ENCODE results near the gene POLR1A. TPM values are rescaled to one million over a fixed set of nuclear protein-coding genes. Genes with fewer than 3 reads are reported as not detected.

The POLR1A gene
- total RNA-seq, 1 donor from 2014 or later = 17.2 TPM

GRCh38 chr2:86006524-86006923 lies 99.2 kb downstream of the POLR1A start:
- Histone ChIP-seq H3K4me1 (peaks cover 6% of the 10 kb centered on the region), H3K4me3 (no peak overlapping the region), H3K36me3 (no peaks in the 10 kb centered on the region), H3K9me3 (no peaks in the 10 kb centered on the region), H3K27ac (no peak overlapping the region), H3K27me3 (no peaks in the 10 kb centered on the region)
- DNase-seq (ENCODE audit: extremely low spot score in 2 of 2) = no peak
- intact Hi-C loops (cut with DNase I) = no loop called here
- TF ChIP-seq CTCF (IDR thresholded peaks at IDR 0.05) = no peak
- no peak for TF ChIP-seq POLR2AphosphoS5 (IDR thresholded peaks at IDR 0.05; ENCODE audit: insufficient read depth in 1 of 2, low read depth in 1 of 2)
- no peak for TF ChIP-seq POLR2A (IDR thresholded peaks at IDR 0.05)

GRCh38 chr2:86003967-86004366 lies 101.7 kb downstream of the POLR1A start:
- intact Hi-C loops (cut with DNase I) = no loop called here
- Histone ChIP-seq H3K4me3 (no peak overlapping the region), H3K27me3 (no peaks in the 10 kb centered on the region), H3K27ac (no peak overlapping the region), H3K36me3 (no peaks in the 10 kb centered on the region), H3K9me3 (no peaks in the 10 kb centered on the region), H3K4me1 (peaks cover 21% of the 10 kb centered on the region)
- no peak for DNase-seq (ENCODE audit: extremely low spot score in 2 of 2)
- no peak for TF ChIP-seq POLR2A (IDR thresholded peaks at IDR 0.05)
- TF ChIP-seq POLR2AphosphoS5 (IDR thresholded peaks at IDR 0.05; ENCODE audit: insufficient read depth in 1 of 2, low read depth in 1 of 2) = no peak

- TF ChIP-seq POLR2A (IDR thresholded peaks at IDR 0.05) = no peak
- no peak for TF ChIP-seq POLR2AphosphoS5 (IDR thresholded peaks at IDR 0.05; ENCODE audit: insufficient read depth in 1 of 2, low read depth in 1 of 2)
- TF ChIP-seq CTCF (IDR thresholded peaks at IDR 0.05) = no peak
- Histone ChIP-seq H3K9me3 (no peaks in the 10 kb centered on the region), H3K36me3 (no peaks in the 10 kb centered on the region), H3K27ac (no peak overlapping the region), H3K4me3 (no peak overlapping the region), H3K4me1 (peaks cover 30% of the 10 kb centered on the region), H3K27me3 (no peaks in the 10 kb centered on the region)
- no peak for DNase-seq (ENCODE audit: extremely low spot score in 2 of 2)
- intact Hi-C loops (cut with DNase I) = no loop called here
Measured at GRCh38 chr2:86003104-86003503, 102.6 kb downstream of the POLR1A start.

- H3K27me3 ChIP-seq = no peaks in the 10 kb centered on the region
- H3K27ac ChIP-seq = no peak overlapping the region
- DNase-seq (ENCODE audit: extremely low spot score in 2 of 2) = no peak
- no peaks in the 10 kb centered on the region for H3K9me3 ChIP-seq
- H3K36me3 ChIP-seq = no peaks in the 10 kb centered on the region
- no peak for TF ChIP-seq POLR2AphosphoS5 (IDR thresholded peaks at IDR 0.05; ENCODE audit: insufficient read depth in 1 of 2, low read depth in 1 of 2)
- no peak for TF ChIP-seq POLR2A (IDR thresholded peaks at IDR 0.05)
- TF ChIP-seq CTCF (IDR thresholded peaks at IDR 0.05) = no peak
- H3K4me1 ChIP-seq = peaks cover 37% of the 10 kb centered on the region
- no peak overlapping the region for H3K4me3 ChIP-seq
- intact Hi-C loops (cut with DNase I) = no loop called here
Measured at GRCh38 chr2:86002375-86002774, 103.3 kb downstream of the POLR1A start.

GRCh38 chr2:86001326-86001725 lies 104.4 kb downstream of the POLR1A start:
- no peak for TF ChIP-seq POLR2A (IDR thresholded peaks at IDR 0.05)
- no peak for TF ChIP-seq POLR2AphosphoS5 (IDR thresholded peaks at IDR 0.05; ENCODE audit: insufficient read depth in 1 of 2, low read depth in 1 of 2)
- no peak for TF ChIP-seq CTCF (IDR thresholded peaks at IDR 0.05)
- peaks cover 48% of the 10 kb centered on the region for H3K4me1 ChIP-seq
- no peaks in the 10 kb centered on the region for H3K9me3 ChIP-seq
- peak overlapping the region; percentile 84 for H3K27ac ChIP-seq
- H3K27me3 ChIP-seq = no peaks in the 10 kb centered on the region
- H3K36me3 ChIP-seq = no peaks in the 10 kb centered on the region
- DNase-seq (ENCODE audit: extremely low spot score in 2 of 2) = no peak
- intact Hi-C loops (cut with DNase I) = no loop called here
- H3K4me3 ChIP-seq = no peak overlapping the region
